ENCODE data around the gene LRRC71.

- no peak for TF ChIP-seq CTCF (IDR thresholded peaks at IDR 0.05)
- no peak for TF ChIP-seq POLR2A (IDR thresholded peaks at IDR 0.05)
- no peak for TF ChIP-seq POLR2AphosphoS5 (IDR thresholded peaks at IDR 0.05)
Observed at GRCh38 chr1:156947818-156948525, 27.5 kb downstream of the LRRC71 start.
